ENCODE results near the gene CELF6.

The CELF6 gene

DNA sequence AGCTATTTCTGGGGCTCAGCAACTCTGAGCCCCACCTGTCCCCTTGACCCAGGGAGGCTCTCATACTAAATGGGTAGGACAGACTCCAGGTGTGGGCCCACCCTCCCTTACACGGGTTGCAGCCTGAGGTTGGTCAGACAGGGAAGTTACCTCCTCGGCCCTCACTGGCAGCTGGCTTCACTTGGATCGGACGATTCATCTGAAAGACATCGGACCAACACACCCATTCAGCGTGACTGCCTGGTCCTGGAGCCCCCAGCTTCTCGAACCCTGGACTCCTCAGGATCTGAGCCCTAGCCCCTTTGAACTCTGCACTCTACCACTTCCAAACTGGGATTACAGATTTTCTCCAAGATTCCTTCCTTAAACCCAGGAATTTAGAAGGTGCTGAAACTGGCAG is 15.4 kb downstream of the CELF6 start:
- Histone ChIP-seq H3F3A (ENCODE audit: insufficient read depth, low read length) (no peaks in the 10 kb centered on the region), H2AFZ (ENCODE audit: low read length) (no peak overlapping the region), H3K27ac (ENCODE audit: low read length) (no peak overlapping the region), H3K9ac (ENCODE audit: low read length) (no peak overlapping the region), H3K4me1 (ENCODE audit: low read length) (no peaks in the 10 kb centered on the region), H3K36me3 (replicated peaks; ENCODE audit: insufficient read depth, low read length) (no peaks in the 10 kb centered on the region), H3K9me3 (replicated peaks; ENCODE audit: insufficient read depth, low read length) (no peaks in the 10 kb centered on the region), H3K79me2 (ENCODE audit: low read length) (no peaks in the 10 kb centered on the region), H3K9me2 (replicated peaks; ENCODE audit: insufficient read depth, low read length) (no peaks in the 10 kb centered on the region), H3K4me2 (ENCODE audit: low read depth, low read length) (no peak overlapping the region), H4K20me1 (ENCODE audit: insufficient read depth, low read length) (no peaks in the 10 kb centered on the region), H3K27me3 (replicated peaks; ENCODE audit: insufficient read depth, low read length) (no peaks in the 10 kb centered on the region), H3K4me3 (ENCODE audit: low read length) (no peak overlapping the region)
- TF ChIP-seq CTCF (IDR thresholded peaks at IDR 0.05; ENCODE audit: low read length) (no peak), EZH2phosphoT487 (IDR thresholded peaks at IDR 0.05; ENCODE audit: low read length) (no peak), EZH2 (optimal IDR thresholded peaks at IDR 0.05; ENCODE audit: low read depth, low read length) (no peak)
- DNase-seq: no peak

GRCh38 chr15:72302955-72303354 is 17.0 kb downstream of the CELF6 start:
- Histone ChIP-seq H2AFZ (ENCODE audit: low read length) (no peak overlapping the region), H3K4me1 (ENCODE audit: low read length) (no peaks in the 10 kb centered on the region), H3K9me2 (replicated peaks; ENCODE audit: insufficient read depth, low read length) (no peaks in the 10 kb centered on the region), H4K20me1 (ENCODE audit: insufficient read depth, low read length) (no peaks in the 10 kb centered on the region), H3K9ac (ENCODE audit: low read length) (no peak overlapping the region), H3K4me3 (ENCODE audit: low read length) (no peak overlapping the region), H3K27ac (ENCODE audit: low read length) (no peak overlapping the region), H3K27me3 (replicated peaks; ENCODE audit: insufficient read depth, low read length) (no peaks in the 10 kb centered on the region), H3K36me3 (replicated peaks; ENCODE audit: insufficient read depth, low read length) (no peaks in the 10 kb centered on the region), H3F3A (ENCODE audit: insufficient read depth, low read length) (no peaks in the 10 kb centered on the region), H3K79me2 (ENCODE audit: low read length) (no peaks in the 10 kb centered on the region), H3K9me3 (replicated peaks; ENCODE audit: insufficient read depth, low read length) (no peaks in the 10 kb centered on the region), H3K4me2 (ENCODE audit: low read depth, low read length) (no peak overlapping the region)
- DNase-seq: no peak
- TF ChIP-seq CTCF (IDR thresholded peaks at IDR 0.05; ENCODE audit: low read length) (no peak), EZH2 (optimal IDR thresholded peaks at IDR 0.05; ENCODE audit: low read depth, low read length) (no peak), EZH2phosphoT487 (IDR thresholded peaks at IDR 0.05; ENCODE audit: low read length) (no peak)

GRCh38 chr15:72289597-72290325 is 30.2 kb downstream of the CELF6 start:
- no peaks in the 10 kb centered on the region for H3K4me1 ChIP-seq (ENCODE audit: low read length)
- H3K4me3 ChIP-seq (ENCODE audit: low read length): no peak overlapping the region
- no peaks in the 10 kb centered on the region for H3K9me2 ChIP-seq (replicated peaks; ENCODE audit: insufficient read depth, low read length)
- H4K20me1 ChIP-seq (ENCODE audit: insufficient read depth, low read length): no peaks in the 10 kb centered on the region
- H3K9ac ChIP-seq (ENCODE audit: low read length): no peak overlapping the region
- no peaks in the 10 kb centered on the region for H3K9me3 ChIP-seq (replicated peaks; ENCODE audit: insufficient read depth, low read length)
- no peak overlapping the region for H2AFZ ChIP-seq (ENCODE audit: low read length)
- TF ChIP-seq EZH2 (optimal IDR thresholded peaks at IDR 0.05; ENCODE audit: low read depth, low read length): no peak
- TF ChIP-seq CTCF (IDR thresholded peaks at IDR 0.05; ENCODE audit: low read length): no peak
- TF ChIP-seq EZH2phosphoT487 (IDR thresholded peaks at IDR 0.05; ENCODE audit: low read length): no peak
- H3K27me3 ChIP-seq (replicated peaks; ENCODE audit: insufficient read depth, low read length): no peaks in the 10 kb centered on the region
- H3K27ac ChIP-seq (ENCODE audit: low read length): no peak overlapping the region
- no peaks in the 10 kb centered on the region for H3K36me3 ChIP-seq (replicated peaks; ENCODE audit: insufficient read depth, low read length)
- no peaks in the 10 kb centered on the region for H3K79me2 ChIP-seq (ENCODE audit: low read length)
- H3K4me2 ChIP-seq (ENCODE audit: low read depth, low read length): no peak overlapping the region
- no peak for DNase-seq
- no peaks in the 10 kb centered on the region for H3F3A ChIP-seq (ENCODE audit: insufficient read depth, low read length)

Measured in MM.1S (cell line).